Measurements from ENCODE around the gene CAMP.
A peak's percentile ranks its signal among the peaks of the same experiment; 100 is the strongest.
"Not testable (repeated sequence)": the region's sequence is repeated elsewhere in the genome, so short reads cannot be mapped to it uniquely, and the experiment has no call there.

The CAMP gene

DNA sequence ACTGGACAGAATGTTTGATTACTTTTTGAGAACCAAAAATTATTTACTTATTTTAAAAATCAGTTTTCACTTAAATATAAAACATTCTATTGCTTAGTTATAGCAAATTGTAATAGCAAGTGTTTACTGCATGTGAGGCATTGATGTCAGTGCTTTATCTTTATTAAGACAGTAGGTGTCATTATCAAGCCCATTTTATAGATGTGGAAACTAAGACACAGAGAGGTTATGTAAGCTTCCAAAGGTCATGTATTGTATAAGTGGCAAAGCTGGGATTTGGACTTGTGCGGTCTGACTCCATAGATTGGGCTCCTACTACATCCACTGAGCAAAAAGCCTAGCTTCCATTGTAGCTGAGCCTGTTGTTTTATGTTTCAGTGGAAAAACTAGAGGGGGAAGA is 35.2 kb downstream of the CAMP start:
- no peak for DNase-seq

DNA sequence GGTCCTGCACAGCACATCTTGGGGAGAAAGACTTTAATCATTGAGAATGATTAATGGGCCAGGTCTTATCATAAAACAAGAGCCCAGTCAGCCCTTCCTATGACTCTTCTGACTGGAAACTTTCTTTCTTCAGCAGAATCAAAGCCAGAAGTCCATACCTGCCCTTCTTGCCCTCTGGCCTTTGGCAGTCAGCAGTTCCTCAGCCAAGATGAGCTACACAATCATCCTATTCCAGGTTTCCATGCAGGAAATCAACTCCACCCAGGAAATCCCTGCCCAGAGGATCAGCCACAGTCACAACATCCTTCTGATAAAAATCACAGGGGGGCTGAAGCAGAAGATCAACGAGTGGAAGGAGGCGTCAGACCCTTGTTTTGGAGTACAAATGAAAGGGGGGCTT is 44.5 kb downstream of the CAMP start:
- DNase-seq, result no peak

DNA sequence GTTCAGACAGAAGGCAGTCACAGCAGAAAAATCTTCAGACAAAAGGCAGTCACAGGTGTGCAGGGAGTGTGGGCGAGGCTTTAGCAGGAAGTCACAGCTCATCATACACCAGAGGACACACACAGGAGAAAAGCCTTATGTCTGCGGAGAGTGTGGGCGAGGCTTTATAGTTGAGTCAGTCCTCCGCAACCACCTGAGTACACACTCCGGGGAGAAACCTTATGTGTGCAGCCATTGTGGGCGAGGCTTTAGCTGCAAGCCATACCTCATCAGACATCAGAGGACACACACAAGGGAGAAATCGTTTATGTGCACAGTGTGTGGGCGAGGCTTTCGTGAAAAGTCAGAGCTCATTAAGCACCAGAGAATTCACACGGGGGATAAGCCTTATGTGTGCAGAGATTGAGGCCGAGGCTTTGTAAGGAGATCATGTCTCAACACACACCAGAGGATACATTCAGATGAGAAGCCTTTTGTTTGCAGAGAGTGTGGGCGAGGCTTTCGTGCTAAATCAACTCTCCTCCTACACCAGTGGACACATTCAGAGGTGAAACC is 45.2 kb downstream of the CAMP start:
- DNase-seq, result no peak

DNA sequence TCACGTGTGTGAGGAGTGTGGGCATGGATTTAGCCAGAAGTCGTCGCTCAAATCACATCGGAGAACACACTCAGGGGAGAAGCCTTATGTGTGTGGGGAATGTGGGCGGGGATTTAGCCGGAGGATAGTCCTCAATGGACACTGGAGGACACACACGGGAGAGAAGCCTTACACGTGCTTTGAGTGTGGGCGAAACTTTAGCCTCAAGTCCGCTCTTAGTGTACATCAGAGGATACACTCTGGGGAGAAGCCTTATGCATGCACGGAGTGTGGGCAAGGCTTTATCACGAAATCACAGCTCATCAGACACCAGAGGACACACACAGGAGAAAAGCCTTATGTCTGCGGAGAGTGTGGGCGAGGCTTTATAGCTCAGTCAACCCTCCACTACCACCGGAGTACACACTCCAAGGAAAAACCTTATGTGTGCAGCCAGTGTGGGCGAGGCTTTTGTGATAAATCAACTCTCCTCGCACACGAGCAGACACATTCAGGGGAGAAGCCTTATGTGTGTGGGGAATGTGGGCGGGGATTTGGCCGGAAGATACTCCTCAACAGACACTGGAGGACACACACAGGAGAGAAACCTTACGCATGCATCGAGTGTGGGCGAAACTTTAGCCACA is 45.8 kb downstream of the CAMP start:
- no peak for DNase-seq

DNA sequence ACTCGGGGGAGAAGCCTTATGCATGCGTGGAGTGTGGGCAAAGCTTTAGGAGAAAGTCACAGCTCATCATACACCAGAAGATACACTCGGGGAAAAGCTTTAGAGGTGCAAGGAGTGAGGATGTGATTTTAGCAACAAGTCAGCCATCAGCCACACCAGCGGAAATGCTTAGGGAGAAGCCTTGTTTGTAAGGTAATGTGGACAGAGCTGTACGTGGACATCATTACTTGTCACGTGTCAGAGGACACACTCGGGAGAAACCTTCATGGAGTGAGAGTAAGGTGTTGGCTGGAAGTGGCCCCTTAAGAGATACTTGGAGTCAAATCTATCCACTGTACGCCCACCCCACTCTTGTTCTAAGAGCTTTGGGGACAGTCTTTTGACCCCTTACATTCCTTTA is 46.3 kb downstream of the CAMP start:
- no peak for DNase-seq

DNA sequence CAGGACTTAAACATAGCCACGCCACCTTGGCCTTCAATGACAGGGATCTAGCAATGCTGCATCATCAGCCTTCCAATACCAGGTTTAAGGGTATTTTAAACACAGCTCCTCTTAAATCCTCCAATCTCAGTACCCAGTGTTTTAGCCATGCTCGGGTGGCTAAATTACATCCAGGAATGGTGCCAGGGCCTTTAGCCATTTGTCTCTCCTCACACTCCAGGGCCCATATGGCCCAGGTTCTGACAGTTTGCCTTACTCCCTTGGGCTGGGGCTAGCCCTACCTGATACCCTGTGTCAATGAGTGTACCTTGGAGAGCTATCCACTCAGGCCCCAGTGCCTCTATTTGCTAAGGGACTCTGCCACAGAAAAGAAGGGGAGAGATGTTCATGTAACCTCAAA is 47.0 kb downstream of the CAMP start:
- DNase-seq, result no peak

DNA sequence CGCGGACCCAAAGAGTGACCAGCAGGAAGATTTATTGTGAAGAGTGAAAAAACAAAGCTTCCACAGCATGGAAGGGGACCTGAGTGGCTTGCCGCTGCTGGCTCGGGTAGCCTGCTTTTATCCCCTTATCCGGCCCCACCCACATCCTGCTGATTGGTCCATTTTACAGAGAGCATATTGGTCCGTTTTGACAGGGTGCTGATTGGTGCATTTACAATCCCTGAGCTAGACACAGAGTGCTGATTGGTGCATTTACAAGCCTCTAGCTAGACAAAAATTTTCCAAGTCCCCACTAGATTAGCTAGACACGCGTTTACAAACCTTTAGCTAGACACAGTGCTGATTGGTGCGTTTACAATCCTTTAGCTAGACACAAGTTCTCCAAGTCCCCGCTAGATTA is 47.9 kb downstream of the CAMP start:
- not testable (repeated sequence) for DNase-seq

DNA sequence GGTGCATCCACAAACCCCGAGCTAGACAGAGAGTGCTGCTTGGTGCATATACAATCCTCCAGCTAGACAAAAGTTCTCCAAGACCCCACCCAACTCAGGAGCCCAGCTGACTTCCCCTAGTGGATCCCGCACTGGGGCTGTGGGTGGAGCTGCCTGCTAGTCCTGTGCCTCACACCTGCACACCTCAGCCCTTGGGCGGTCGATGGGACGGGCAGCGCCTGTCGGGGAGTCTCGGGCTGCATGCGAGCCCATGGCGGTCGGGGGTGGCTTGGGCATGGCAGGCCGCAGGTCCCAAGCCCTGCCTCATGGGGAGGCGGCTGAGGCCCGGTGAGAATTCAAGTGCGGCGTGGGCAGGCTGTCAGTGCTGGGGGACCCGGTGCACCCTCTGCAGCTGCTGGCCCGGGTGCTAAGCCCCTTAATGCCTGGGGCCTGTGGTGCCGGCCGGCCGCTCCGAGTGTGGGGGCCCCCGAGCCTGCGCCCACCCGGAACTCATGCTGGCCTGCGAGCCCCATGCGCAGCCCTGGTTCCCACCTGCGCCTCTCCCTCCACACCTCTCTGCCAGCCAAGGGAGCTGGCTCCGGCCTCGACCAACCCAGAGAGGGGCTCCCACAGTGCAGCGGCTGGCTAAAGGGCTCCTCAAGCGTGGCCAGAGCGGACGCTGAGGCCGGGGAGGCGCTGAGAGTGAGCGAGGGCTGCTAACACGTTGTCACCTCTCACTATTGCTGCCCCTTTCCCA is 48.6 kb downstream of the CAMP start:
- DNase-seq, result no peak

DNA sequence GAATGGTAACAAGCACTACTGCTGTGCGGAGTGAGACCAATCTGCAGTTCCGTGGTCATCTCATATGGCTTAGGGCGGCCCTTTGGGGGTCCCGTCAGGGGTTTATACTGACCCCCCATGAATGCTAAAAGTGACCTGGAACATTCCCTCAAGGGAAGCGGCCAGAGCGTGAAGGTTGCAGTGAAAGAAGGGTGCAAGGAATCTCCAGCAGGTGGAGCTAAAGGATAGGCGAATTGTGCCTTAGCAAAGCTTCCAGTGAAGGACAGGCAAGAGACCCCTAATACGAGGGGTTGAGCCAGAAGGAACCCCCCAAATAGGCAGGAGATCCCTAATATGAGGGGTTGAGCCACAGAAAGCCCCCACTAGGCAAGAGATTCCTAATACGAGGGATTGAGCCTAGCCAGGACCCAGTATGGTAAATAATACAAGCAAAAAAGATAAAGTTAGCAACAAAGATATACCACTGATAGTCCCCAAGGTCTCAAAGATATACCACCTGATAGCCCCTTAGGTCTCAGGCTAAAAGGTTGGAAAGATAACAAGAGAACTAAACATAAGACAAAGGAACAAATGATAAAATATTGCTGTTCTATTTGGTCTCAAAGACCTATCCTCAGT is 50.4 kb downstream of the CAMP start:
- peak; percentile 60 for DNase-seq

DNA sequence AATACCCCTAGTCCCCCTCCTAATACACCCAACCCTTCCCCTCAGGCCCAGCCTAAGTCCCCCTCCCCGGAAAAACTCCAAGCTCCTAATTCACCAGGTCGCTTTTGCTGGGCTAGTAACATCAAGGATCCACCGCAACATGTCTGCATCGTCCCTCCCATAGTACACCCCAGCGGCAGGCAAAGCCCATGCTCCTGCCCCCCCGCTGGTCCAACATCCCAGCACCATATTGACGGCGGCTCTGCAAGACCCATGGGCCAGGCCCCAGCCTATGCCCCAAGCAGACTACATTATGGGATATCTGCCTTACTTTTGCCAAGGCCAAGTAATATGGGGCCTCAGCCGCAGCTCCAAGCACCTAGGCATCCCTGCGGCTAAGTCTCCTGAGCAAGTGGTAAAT is 51.2 kb downstream of the CAMP start:
- DNase-seq, result no peak
